Panc1 (cell line): ENCODE measurements around the gene ZSCAN26. TPM values are rescaled to one million over a fixed set of nuclear protein-coding genes. Genes with fewer than 3 reads are reported as not detected.

Experiments
- ATAC-seq: fragments of 200-7000 bp; cut with Tn5 transposase; 2 replicates; pipeline ENCODE4 v1.9.1; 2020; ENCODE audit warnings: mild to moderate bottlenecking, moderate library complexity
- BruUV-seq: library from RNA; stranded (reverse); fragments of 400-500 nt; replicated peaks from 2 replicates; lab custom pipeline; 2021; lab: Mats Ljungman, UMichigan
- CTCF ChIA-PET: fragments of 300-600 bp; sonication (Branson Sonifier 250); formaldehyde crosslinking; loops from one replicate; lab custom pipeline; 2022; ENCODE audit warnings: antibody characterized with exemption; lab: Charles Lee
- POLR2A ChIA-PET: fragments of 300-600 bp; sonication (Branson Sonifier 250); formaldehyde crosslinking; loops from one replicate; lab custom pipeline; 2022; ENCODE audit warnings: antibody characterized with exemption; lab: Charles Lee
- DNase-seq: peaks from one replicate; pipeline ENCODE4 v3.0.0-alpha.2; 2010; ENCODE audit warnings: low read depth, low spot score
- H3K27ac ChIP-seq: 2 replicates; pipeline ENCODE4 v1.5.1; 2011; ENCODE audit warnings: mild to moderate bottlenecking, low read length, inconsistent platforms
- H3K27me3 ChIP-seq: fragments of 200-500 bp; sonication (Bioruptor generic); 2 replicates; pipeline ENCODE4 v1.6.0; 2014; ENCODE audit warnings: low read length, inconsistent platforms; ENCODE audit not compliant: control insufficient read depth, insufficient read depth
- H3K36me3 ChIP-seq: fragments of 200-500 bp; sonication (Bioruptor generic); 2 replicates; pipeline ENCODE4 v1.5.1; 2014; ENCODE audit warnings: inconsistent platforms, mild to moderate bottlenecking, low read length, moderate library complexity; ENCODE audit not compliant: control insufficient read depth, insufficient read depth
- H3K4me1 ChIP-seq: 2 replicates; pipeline ENCODE4 v1.5.1; 2011; ENCODE audit warnings: inconsistent platforms, mild to moderate bottlenecking, low read length, moderate library complexity; ENCODE audit not compliant: control insufficient read depth, insufficient read depth
- H3K4me3 ChIP-seq, 2 experiments: 2 replicates each; pipeline ENCODE4 v1.5.1; 2011 to 2012; ENCODE audit warnings: low read depth in 2 of 2, low read length in 2 of 2, mild to moderate bottlenecking in 2 of 2, inconsistent platforms in 1 of 2, moderate library complexity in 1 of 2
- H3K9me3 ChIP-seq: fragments of 200-500 bp; sonication (Bioruptor generic); 2 replicates; pipeline ENCODE4 v1.5.1; 2014; ENCODE audit warnings: low read depth, mild to moderate bottlenecking, inconsistent platforms, low read length, moderate library complexity; ENCODE audit not compliant: control insufficient read depth, insufficient read depth
- POLR2AphosphoS5 ChIP-seq: IDR thresholded peaks from 2 replicates; pipeline ENCODE4 v1.6.1; 2012; ENCODE audit warnings: mild to moderate bottlenecking, low read depth, low read length, moderate library complexity
- SIN3A ChIP-seq: IDR thresholded peaks from 2 replicates; pipeline ENCODE4 v1.6.1; 2012; ENCODE audit warnings: low read depth, mild to moderate bottlenecking, low read length, moderate library complexity, borderline replicate concordance; ENCODE audit not compliant: insufficient read depth
- TCF7L2 ChIP-seq: IDR thresholded peaks from 2 replicates; pipeline ENCODE4 v1.6.1; 2011; ENCODE audit warnings: mild to moderate bottlenecking, low read depth, low read length, inconsistent platforms
- in situ Hi-C: cut with HindIII; loops from 2 replicates; pipeline ENCODE4 v1.10.0; 2016; ENCODE audit warnings: low sequenced_read_pairs, low pct_unique_long_range_greater_than_20kb
- intact Hi-C: fragments of 100-400 bp; cut with micrococcal nuclease; formaldehyde crosslinking; loops from one replicate; pipeline ENCODE4 v1.10.0; 2022; ENCODE audit not compliant: unreplicated experiment
- total RNA-seq: library from RNA; stranded (reverse); gene quantifications from one replicate; pipeline ENCODE4 v1.2.1, GENCODE V29; 2021; ENCODE audit not compliant: unreplicated experiment
- TF ChIP-seq, protein P1 (sequence below), 2 experiments: IDR thresholded peaks; 2 replicates each; pipeline ENCODE4 v1.6.1; 2011 to 2012; ENCODE audit warnings: low read depth in 2 of 2, control low read depth in 1 of 2, low read length in 1 of 2, mild to moderate bottlenecking in 1 of 2, moderate library complexity in 1 of 2; ENCODE audit not compliant: insufficient read depth in 1 of 2
- TF ChIP-seq, protein P2 (sequence below): fragments of 450-650 bp; IDR thresholded peaks from 2 replicates; pipeline ENCODE4 v1.5.1; 2017; ENCODE audit warnings: mild to moderate bottlenecking

The ZSCAN26 gene
- total RNA-seq, 1 experiment from 2014 or later: 6.6 TPM

DNA sequence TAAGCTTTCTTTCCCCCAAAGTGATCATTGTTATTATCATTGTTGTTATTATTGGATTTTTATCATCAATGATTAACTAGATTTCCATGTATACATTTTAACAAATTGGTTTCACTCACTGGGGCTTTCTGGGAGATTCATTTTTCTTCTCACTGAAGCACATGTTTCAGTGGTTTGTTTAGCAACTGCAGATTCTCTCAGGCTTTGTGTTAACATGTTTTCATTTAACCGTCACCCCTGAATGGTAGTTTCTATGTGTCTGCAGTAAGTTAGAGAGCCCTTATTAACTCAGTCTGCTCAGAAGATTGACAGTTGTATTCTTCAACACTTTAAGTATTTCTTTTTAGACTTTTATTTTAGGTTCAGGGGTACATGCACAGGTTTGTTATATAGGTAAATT is 27.3 kb upstream of the ZSCAN26 start:
- Histone ChIP-seq H3K27ac (no peak overlapping the region), H3K9me3 (no peaks in the 10 kb centered on the region), H3K4me3 (no peak overlapping the region), H3K27me3 (no peaks in the 10 kb centered on the region), H3K4me1 (no peaks in the 10 kb centered on the region), H3K36me3 (no peaks in the 10 kb centered on the region)
- intact Hi-C loops: no loop called here
- no peak for ATAC-seq
- BruUV-seq: no TSS peak
- POLR2A ChIA-PET: no interaction called here
- no peak for DNase-seq
- in situ Hi-C loops: no loop called here
- TF ChIP-seq SIN3A: no peak
- no peak for TF ChIP-seq TCF7L2
- TF ChIP-seq, protein P1, sequence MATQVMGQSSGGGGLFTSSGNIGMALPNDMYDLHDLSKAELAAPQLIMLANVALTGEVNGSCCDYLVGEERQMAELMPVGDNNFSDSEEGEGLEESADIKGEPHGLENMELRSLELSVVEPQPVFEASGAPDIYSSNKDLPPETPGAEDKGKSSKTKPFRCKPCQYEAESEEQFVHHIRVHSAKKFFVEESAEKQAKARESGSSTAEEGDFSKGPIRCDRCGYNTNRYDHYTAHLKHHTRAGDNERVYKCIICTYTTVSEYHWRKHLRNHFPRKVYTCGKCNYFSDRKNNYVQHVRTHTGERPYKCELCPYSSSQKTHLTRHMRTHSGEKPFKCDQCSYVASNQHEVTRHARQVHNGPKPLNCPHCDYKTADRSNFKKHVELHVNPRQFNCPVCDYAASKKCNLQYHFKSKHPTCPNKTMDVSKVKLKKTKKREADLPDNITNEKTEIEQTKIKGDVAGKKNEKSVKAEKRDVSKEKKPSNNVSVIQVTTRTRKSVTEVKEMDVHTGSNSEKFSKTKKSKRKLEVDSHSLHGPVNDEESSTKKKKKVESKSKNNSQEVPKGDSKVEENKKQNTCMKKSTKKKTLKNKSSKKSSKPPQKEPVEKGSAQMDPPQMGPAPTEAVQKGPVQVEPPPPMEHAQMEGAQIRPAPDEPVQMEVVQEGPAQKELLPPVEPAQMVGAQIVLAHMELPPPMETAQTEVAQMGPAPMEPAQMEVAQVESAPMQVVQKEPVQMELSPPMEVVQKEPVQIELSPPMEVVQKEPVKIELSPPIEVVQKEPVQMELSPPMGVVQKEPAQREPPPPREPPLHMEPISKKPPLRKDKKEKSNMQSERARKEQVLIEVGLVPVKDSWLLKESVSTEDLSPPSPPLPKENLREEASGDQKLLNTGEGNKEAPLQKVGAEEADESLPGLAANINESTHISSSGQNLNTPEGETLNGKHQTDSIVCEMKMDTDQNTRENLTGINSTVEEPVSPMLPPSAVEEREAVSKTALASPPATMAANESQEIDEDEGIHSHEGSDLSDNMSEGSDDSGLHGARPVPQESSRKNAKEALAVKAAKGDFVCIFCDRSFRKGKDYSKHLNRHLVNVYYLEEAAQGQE (IDR thresholded peaks at IDR 0.05; ENCODE audit: insufficient read depth in 1 of 2, low read depth in 2 of 2, low read length in 1 of 2): no peak
- TF ChIP-seq POLR2AphosphoS5: no peak
- TF ChIP-seq, protein P2, sequence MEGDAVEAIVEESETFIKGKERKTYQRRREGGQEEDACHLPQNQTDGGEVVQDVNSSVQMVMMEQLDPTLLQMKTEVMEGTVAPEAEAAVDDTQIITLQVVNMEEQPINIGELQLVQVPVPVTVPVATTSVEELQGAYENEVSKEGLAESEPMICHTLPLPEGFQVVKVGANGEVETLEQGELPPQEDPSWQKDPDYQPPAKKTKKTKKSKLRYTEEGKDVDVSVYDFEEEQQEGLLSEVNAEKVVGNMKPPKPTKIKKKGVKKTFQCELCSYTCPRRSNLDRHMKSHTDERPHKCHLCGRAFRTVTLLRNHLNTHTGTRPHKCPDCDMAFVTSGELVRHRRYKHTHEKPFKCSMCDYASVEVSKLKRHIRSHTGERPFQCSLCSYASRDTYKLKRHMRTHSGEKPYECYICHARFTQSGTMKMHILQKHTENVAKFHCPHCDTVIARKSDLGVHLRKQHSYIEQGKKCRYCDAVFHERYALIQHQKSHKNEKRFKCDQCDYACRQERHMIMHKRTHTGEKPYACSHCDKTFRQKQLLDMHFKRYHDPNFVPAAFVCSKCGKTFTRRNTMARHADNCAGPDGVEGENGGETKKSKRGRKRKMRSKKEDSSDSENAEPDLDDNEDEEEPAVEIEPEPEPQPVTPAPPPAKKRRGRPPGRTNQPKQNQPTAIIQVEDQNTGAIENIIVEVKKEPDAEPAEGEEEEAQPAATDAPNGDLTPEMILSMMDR: no peak
- CTCF ChIA-PET: no interaction called here

DNA sequence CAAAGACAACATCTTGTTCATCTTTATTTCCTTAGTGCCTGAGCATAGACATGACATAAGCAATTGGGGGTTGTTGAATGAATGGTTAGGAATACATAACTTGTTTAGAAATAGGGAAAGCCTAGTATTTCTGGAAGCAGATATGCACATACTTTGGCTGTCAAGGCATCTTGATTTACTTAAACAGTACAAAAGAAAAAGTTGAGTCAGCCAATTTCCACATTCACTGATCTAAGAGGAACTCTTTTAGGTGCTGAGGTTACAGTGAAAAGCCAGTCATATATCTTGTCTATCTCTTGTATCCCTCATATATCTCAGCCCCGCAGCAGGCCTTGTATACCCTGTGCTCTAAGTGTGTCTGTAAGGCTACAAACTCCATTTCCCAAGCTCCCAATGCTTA is 26.5 kb upstream of the ZSCAN26 start:
- Histone ChIP-seq H3K4me3 (no peak overlapping the region), H3K27ac (no peak overlapping the region), H3K9me3 (no peaks in the 10 kb centered on the region), H3K27me3 (no peaks in the 10 kb centered on the region), H3K4me1 (no peaks in the 10 kb centered on the region), H3K36me3 (no peaks in the 10 kb centered on the region)
- TF ChIP-seq, protein P2: no peak
- no peak for TF ChIP-seq TCF7L2
- TF ChIP-seq POLR2AphosphoS5: no peak
- TF ChIP-seq, protein P1 (IDR thresholded peaks at IDR 0.05; ENCODE audit: insufficient read depth in 1 of 2, low read depth in 2 of 2, low read length in 1 of 2): no peak
- TF ChIP-seq SIN3A: no peak
- POLR2A ChIA-PET: no interaction called here
- ATAC-seq (no peak), DNase-seq (no peak)
- in situ Hi-C loops: no loop called here
- no TSS peak for BruUV-seq
- CTCF ChIA-PET: no interaction called here
- intact Hi-C loops: no loop called here
